ENCODE data around the gene RBP2. TPM values are rescaled to one million over a fixed set of nuclear protein-coding genes. Genes with fewer than 3 reads are reported as not detected.

Gene RBP2
- total RNA-seq, 1 experiment from 2014 or later: not detected

DNA sequence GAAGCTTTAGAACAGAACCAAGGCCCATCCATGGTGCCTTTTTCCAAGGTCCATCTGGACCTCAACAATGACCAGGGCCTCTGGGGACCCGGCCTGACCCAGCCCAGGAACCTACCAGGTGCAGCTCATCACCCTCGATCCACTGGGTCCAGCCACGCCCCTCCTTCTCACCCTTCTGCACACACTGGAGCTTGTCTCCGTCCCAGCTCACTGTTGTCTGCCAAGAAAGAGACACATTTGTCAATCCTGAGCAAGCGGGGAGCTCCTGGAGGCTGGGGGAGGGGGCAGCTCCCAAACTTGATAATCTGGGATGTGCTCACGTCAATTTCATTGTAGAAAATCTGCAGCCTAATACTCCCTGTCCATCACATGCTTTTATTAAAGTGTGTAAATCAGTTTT, 42.0 kb upstream of the RBP2 start:
- Histone ChIP-seq H3K9me2 (ENCODE audit: insufficient read depth) (no peaks in the 10 kb centered on the region), H3K27me3 (ENCODE audit: insufficient read depth, low read depth) (no peaks in the 10 kb centered on the region), H3F3A (ENCODE audit: insufficient read depth, low read depth) (no peaks in the 10 kb centered on the region), H3K4me1 (replicated peaks; ENCODE audit: insufficient read depth) (no peaks in the 10 kb centered on the region), H3K79me2 (ENCODE audit: low read depth) (no peaks in the 10 kb centered on the region), H3K4me2 (no peak overlapping the region), H3K27ac (no peak overlapping the region), H3K4me3 (no peak overlapping the region), H4K20me1 (ENCODE audit: insufficient read depth) (no peaks in the 10 kb centered on the region), H3K36me3 (ENCODE audit: low read depth) (no peaks in the 10 kb centered on the region), H3K9me3 (ENCODE audit: insufficient read depth, low read depth) (no peaks in the 10 kb centered on the region), H2AFZ (no peak overlapping the region)
- CTCF ChIA-PET: no interaction called here
- POLR2A ChIA-PET (ENCODE audit: unreplicated experiment): no interaction called here
- BruUV-seq (replicated peaks): no TSS peak
- TF ChIP-seq EZH2 (IDR thresholded peaks at IDR 0.05; ENCODE audit: low read depth): no peak
- TF ChIP-seq, protein P1, sequence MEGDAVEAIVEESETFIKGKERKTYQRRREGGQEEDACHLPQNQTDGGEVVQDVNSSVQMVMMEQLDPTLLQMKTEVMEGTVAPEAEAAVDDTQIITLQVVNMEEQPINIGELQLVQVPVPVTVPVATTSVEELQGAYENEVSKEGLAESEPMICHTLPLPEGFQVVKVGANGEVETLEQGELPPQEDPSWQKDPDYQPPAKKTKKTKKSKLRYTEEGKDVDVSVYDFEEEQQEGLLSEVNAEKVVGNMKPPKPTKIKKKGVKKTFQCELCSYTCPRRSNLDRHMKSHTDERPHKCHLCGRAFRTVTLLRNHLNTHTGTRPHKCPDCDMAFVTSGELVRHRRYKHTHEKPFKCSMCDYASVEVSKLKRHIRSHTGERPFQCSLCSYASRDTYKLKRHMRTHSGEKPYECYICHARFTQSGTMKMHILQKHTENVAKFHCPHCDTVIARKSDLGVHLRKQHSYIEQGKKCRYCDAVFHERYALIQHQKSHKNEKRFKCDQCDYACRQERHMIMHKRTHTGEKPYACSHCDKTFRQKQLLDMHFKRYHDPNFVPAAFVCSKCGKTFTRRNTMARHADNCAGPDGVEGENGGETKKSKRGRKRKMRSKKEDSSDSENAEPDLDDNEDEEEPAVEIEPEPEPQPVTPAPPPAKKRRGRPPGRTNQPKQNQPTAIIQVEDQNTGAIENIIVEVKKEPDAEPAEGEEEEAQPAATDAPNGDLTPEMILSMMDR (conservative IDR thresholded peaks at IDR 0.05): no peak
- intact Hi-C loops (cut with micrococcal nuclease; ENCODE audit: unreplicated experiment): no loop called here
- no peak for DNase-seq

DNA sequence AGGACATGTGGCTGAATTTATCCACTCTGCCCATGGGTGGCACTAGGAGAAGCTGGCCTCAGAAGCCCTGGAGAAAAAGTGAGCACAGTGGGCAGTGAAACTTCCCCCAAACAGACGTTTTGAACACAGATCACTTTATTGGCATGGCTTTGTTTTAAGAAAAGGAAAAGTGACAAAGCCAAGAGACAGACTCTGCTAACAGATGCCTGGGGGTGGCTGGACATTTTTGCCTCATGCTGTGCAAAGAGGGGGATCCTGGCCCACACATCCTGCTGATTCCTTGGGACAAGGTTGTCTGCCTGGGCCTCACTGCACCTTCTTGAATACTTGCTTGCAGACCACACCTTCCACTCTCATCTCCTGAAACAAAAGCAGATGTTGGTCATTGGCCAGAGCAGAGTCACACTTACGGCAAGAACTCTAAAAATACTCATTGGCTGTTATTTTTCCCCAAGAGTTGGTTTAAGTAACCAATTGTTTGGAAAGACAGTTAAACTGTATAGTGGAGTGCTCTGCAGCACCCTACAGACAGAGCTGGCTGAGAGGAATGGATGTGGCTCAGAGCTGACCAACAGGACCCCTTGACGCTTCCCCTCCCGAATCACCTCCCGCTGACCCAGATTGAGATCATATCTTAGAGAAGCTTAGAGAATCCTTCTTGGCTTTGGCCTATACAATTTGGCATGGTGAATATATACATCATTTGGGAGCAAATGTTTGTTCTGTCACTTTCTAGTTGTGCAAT, 41.2 kb upstream of the RBP2 start:
- BruUV-seq (replicated peaks): no TSS peak
- ChIA-PET CTCF (no interaction called here), POLR2A (ENCODE audit: unreplicated experiment) (no interaction called here)
- H3K4me2 ChIP-seq: no peak overlapping the region
- no peaks in the 10 kb centered on the region for H3F3A ChIP-seq (ENCODE audit: insufficient read depth, low read depth)
- H4K20me1 ChIP-seq (ENCODE audit: insufficient read depth): no peaks in the 10 kb centered on the region
- no peak overlapping the region for H3K4me3 ChIP-seq
- H3K4me1 ChIP-seq (replicated peaks; ENCODE audit: insufficient read depth): no peaks in the 10 kb centered on the region
- intact Hi-C loops (cut with micrococcal nuclease; ENCODE audit: unreplicated experiment): no loop called here
- TF ChIP-seq, protein P1 (conservative IDR thresholded peaks at IDR 0.05): no peak
- no peak for TF ChIP-seq EZH2 (IDR thresholded peaks at IDR 0.05; ENCODE audit: low read depth)
- DNase-seq: no peak
- no peak overlapping the region for H3K27ac ChIP-seq
- H3K36me3 ChIP-seq (ENCODE audit: low read depth): no peaks in the 10 kb centered on the region
- no peaks in the 10 kb centered on the region for H3K79me2 ChIP-seq (ENCODE audit: low read depth)
- no peaks in the 10 kb centered on the region for H3K9me3 ChIP-seq (ENCODE audit: insufficient read depth, low read depth)
- no peaks in the 10 kb centered on the region for H3K27me3 ChIP-seq (ENCODE audit: insufficient read depth, low read depth)
- no peaks in the 10 kb centered on the region for H3K9me2 ChIP-seq (ENCODE audit: insufficient read depth)
- H2AFZ ChIP-seq: no peak overlapping the region

DNA sequence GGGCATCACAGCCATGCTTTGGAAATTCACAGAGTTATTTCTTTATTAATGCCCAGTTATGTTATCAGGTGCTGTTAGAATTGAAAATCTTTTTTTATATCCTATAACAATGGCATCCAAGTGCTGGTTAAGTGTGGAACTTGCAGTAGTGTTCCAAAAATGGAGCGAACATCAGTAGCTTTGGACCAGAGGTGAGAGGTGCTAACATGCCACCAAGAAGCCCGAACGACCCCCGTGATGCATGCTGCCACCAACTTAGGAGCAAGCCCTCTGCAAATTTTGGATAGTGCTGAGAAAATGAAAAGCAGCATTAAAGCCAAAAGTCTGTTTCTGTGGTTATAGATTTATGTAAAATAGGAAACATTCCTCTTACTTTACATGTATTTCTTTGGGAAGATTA, 38.4 kb upstream of the RBP2 start:
- Histone ChIP-seq H3K36me3 (ENCODE audit: low read depth) (no peaks in the 10 kb centered on the region), H3K4me2 (no peak overlapping the region), H3K27ac (no peak overlapping the region), H3K9me2 (ENCODE audit: insufficient read depth) (no peaks in the 10 kb centered on the region), H4K20me1 (ENCODE audit: insufficient read depth) (no peaks in the 10 kb centered on the region), H2AFZ (no peak overlapping the region), H3K4me1 (replicated peaks; ENCODE audit: insufficient read depth) (no peaks in the 10 kb centered on the region), H3K9me3 (ENCODE audit: insufficient read depth, low read depth) (no peaks in the 10 kb centered on the region), H3K27me3 (ENCODE audit: insufficient read depth, low read depth) (no peaks in the 10 kb centered on the region), H3K79me2 (ENCODE audit: low read depth) (no peaks in the 10 kb centered on the region), H3K4me3 (no peak overlapping the region), H3F3A (ENCODE audit: insufficient read depth, low read depth) (no peaks in the 10 kb centered on the region)
- POLR2A ChIA-PET (ENCODE audit: unreplicated experiment): no interaction called here
- TF ChIP-seq, protein P1 (conservative IDR thresholded peaks at IDR 0.05): no peak
- TF ChIP-seq EZH2 (IDR thresholded peaks at IDR 0.05; ENCODE audit: low read depth): no peak
- CTCF ChIA-PET: no interaction called here
- DNase-seq: no peak
- no TSS peak for BruUV-seq (replicated peaks)
- intact Hi-C loops (cut with micrococcal nuclease; ENCODE audit: unreplicated experiment): no loop called here
